HCT116 (cell line): ENCODE results near the gene NDE1. TPM values are rescaled to one million over a fixed set of nuclear protein-coding genes. Genes with fewer than 3 reads are reported as not detected.

Source experiments
- ATAC-seq: fragments of 200-7000 bp; cut with Tn5 transposase; 2 replicates; pipeline ENCODE4 v1.9.1; 2020; ENCODE audit warnings: mild to moderate bottlenecking, moderate library complexity
- BruUV-seq: library from RNA; stranded (reverse); fragments of 400-500 nt; replicated peaks from 2 replicates; lab custom pipeline; 2021; lab: Mats Ljungman, UMichigan
- CTCF ChIA-PET: fragments of 300-600 bp; sonication (Branson Sonifier 250); formaldehyde crosslinking; loops from one replicate; lab custom pipeline; 2021; ENCODE audit warnings: antibody characterized with exemption; lab: Charles Lee
- POLR2A ChIA-PET: fragments of 300-600, 350-600 bp; sonication (Branson Sonifier 250); formaldehyde crosslinking; loops from one replicate; lab custom pipeline; 2021; ENCODE audit warnings: antibody characterized with exemption; lab: Charles Lee
- RAD21 ChIA-PET, 2 experiments: fragments of 300-600 bp; sonication (Branson Sonifier 250); formaldehyde crosslinking; loops; one replicate each; lab custom pipeline; 2023; ENCODE audit warnings: low total read pairs in 2 of 2; ENCODE audit not compliant: uncharacterized antibody in 2 of 2, unreplicated experiment in 2 of 2, low non-redundant PET in 1 of 2; lab: Charles Lee
- DNase-seq: peaks from one replicate; pipeline ENCODE4 v3.0.0-alpha.2; 2010; ENCODE audit warnings: low read depth, low spot score
- H2AFZ ChIP-seq: fragments of 200-600 bp; shearing (Covaris generic), sonication (generic); 2 replicates; pipeline ENCODE4 v1.6.1; 2017; ENCODE audit warnings: low read depth, mixed run types, mixed read lengths, antibody characterized with exemption, low read length; ENCODE audit not compliant: poor library complexity, severe bottlenecking
- H3K27ac ChIP-seq: 2 replicates; pipeline ENCODE4 v1.5.1; 2012; ENCODE audit warnings: low read depth, low read length
- H3K27me3 ChIP-seq: fragments of 200-600 bp; sonication (generic); 2 replicates; pipeline ENCODE4 v1.6.1; 2016; ENCODE audit warnings: mixed run types, low read length, mixed read lengths; ENCODE audit not compliant: insufficient read depth
- H3K36me3 ChIP-seq, 2 experiments: fragments of 200-500 bp in 1 of 2; fragments of 200-600 bp in 1 of 2; sonication (Bioruptor generic) in 1 of 2; sonication (generic) in 1 of 2; 2 replicates each; pipeline versions ENCODE4 v1.5.1 to v1.6.1; 2014 to 2016; ENCODE audit warnings: low read length in 2 of 2, inconsistent platforms in 1 of 2, mixed read lengths in 1 of 2, mixed run types in 1 of 2; ENCODE audit not compliant: insufficient read depth in 2 of 2, control insufficient read depth in 1 of 2
- H3K4me1 ChIP-seq, 2 experiments: fragments of 200-600 bp in 1 of 2; sonication (generic) in 1 of 2; 2 replicates each; pipeline versions ENCODE4 v1.5.1 to v1.6.1; 2012 to 2017; ENCODE audit warnings: low read length in 2 of 2, inconsistent platforms in 1 of 2, mild to moderate bottlenecking in 1 of 2, mixed read lengths in 1 of 2, mixed run types in 1 of 2, moderate library complexity in 1 of 2; ENCODE audit not compliant: insufficient read depth in 2 of 2, control insufficient read depth in 1 of 2
- H3K4me2 ChIP-seq: fragments of 200-600 bp; sonication (generic); 2 replicates; pipeline ENCODE4 v1.6.1; 2017; ENCODE audit warnings: mixed run types, low read length, mixed read lengths
- H3K4me3 ChIP-seq, 2 experiments: fragments of 200-600 bp in 1 of 2; sonication (generic) in 1 of 2; replicated peaks in 1 of 2; 2 replicates each; pipeline ENCODE4 v1.5.1; 2011 to 2016; ENCODE audit warnings: low read length in 2 of 2, control low read depth in 1 of 2, low read depth in 1 of 2, mild to moderate bottlenecking in 1 of 2, mixed read lengths in 1 of 2, mixed run types in 1 of 2
- H3K79me2 ChIP-seq: fragments of 200-600 bp; sonication (generic); 2 replicates; pipeline ENCODE4 v1.6.1; 2017; ENCODE audit warnings: mild to moderate bottlenecking, mixed run types, low read length, moderate library complexity, mixed read lengths; ENCODE audit not compliant: insufficient read depth
- H3K9ac ChIP-seq: fragments of 200-600 bp; sonication (generic); 2 replicates; pipeline ENCODE4 v1.6.1; 2016; ENCODE audit warnings: low read length, mixed read lengths
- H3K9me2 ChIP-seq: fragments of 200-600 bp; sonication (generic), shearing (Covaris generic); 2 replicates; pipeline ENCODE4 v1.6.1; 2017; ENCODE audit warnings: mixed run types, mild to moderate bottlenecking, moderate library complexity; ENCODE audit not compliant: insufficient read depth
- H3K9me3 ChIP-seq, 2 experiments: fragments of 200-500 bp in 1 of 2; fragments of 200-600 bp in 1 of 2; sonication (Bioruptor generic) in 1 of 2; sonication (generic) in 1 of 2; 2 replicates each; pipeline ENCODE4 v1.6.1; 2014 to 2017; ENCODE audit warnings: low read length in 2 of 2, mixed read lengths in 2 of 2, inconsistent platforms in 1 of 2, low read depth in 1 of 2, mild to moderate bottlenecking in 1 of 2, mixed run types in 1 of 2, moderate library complexity in 1 of 2; ENCODE audit not compliant: control insufficient read depth in 1 of 2, insufficient read depth in 1 of 2
- H4K20me1 ChIP-seq: fragments of 200-600 bp; sonication (generic), shearing (Covaris generic); 2 replicates; pipeline ENCODE4 v1.6.1; 2017; ENCODE audit warnings: mixed run types, mild to moderate bottlenecking, moderate library complexity; ENCODE audit not compliant: insufficient read depth
- ATF3 ChIP-seq: IDR thresholded peaks from 2 replicates; pipeline ENCODE4 v1.6.1; 2012
- CEBPB ChIP-seq: IDR thresholded peaks from 2 replicates; pipeline ENCODE4 v1.6.1; 2012; ENCODE audit warnings: low read depth
- ELF1 ChIP-seq: IDR thresholded peaks from 2 replicates; pipeline ENCODE4 v1.6.1; 2012; ENCODE audit warnings: low read depth, borderline replicate concordance
- EZH2phosphoT487 ChIP-seq: fragments of 200-600 bp; IDR thresholded peaks from 2 replicates; pipeline ENCODE4 v1.6.1; 2018; ENCODE audit warnings: antibody characterized with exemption, borderline replicate concordance
- JUND ChIP-seq: IDR thresholded peaks from 2 replicates; pipeline ENCODE4 v1.6.1; 2012
- MAX ChIP-seq: IDR thresholded peaks from 2 replicates; pipeline ENCODE4 v1.6.1; 2012
- POLR2A ChIP-seq: IDR thresholded peaks from 2 replicates; pipeline ENCODE4 v1.7.0; 2011; ENCODE audit warnings: borderline replicate concordance; ENCODE audit not compliant: insufficient read depth, insufficient read length; ENCODE audit errors: extremely low read depth
- POLR2AphosphoS5 ChIP-seq: IDR thresholded peaks from 2 replicates; pipeline ENCODE4 v1.6.1; 2011; ENCODE audit warnings: mild to moderate bottlenecking, low read depth, low read length, moderate library complexity
- REST ChIP-seq: IDR thresholded peaks from 2 replicates; pipeline ENCODE4 v1.6.1; 2012; ENCODE audit warnings: low read depth
- SIN3A ChIP-seq: IDR thresholded peaks from 2 replicates; pipeline ENCODE4 v1.6.1; 2012; ENCODE audit warnings: low read depth
- SRF ChIP-seq: IDR thresholded peaks from 2 replicates; pipeline ENCODE4 v1.6.1; 2012; ENCODE audit warnings: low read depth
- TCF7L2 ChIP-seq: IDR thresholded peaks from 2 replicates; pipeline ENCODE4 v1.7.0; 2011; ENCODE audit warnings: borderline replicate concordance, inconsistent platforms; ENCODE audit not compliant: insufficient read depth, insufficient read length; ENCODE audit errors: extremely low read depth
- ZFX ChIP-seq: fragments of 450-650 bp; IDR thresholded peaks from 2 replicates; pipeline ENCODE4 v1.6.1; 2017
- intact Hi-C: fragments of 100-400 bp; cut with micrococcal nuclease; formaldehyde crosslinking; loops from 2 replicates; pipeline ENCODE4 v1.10.0; 2022
- total RNA-seq: library from RNA; stranded (reverse); gene quantifications from one replicate; pipeline ENCODE4 v1.2.1, GENCODE V29; 2021; ENCODE audit not compliant: unreplicated experiment
- TF ChIP-seq, protein P1 (sequence below), 3 experiments: fragments of 200-600 bp in 1 of 3; sonication (generic) in 1 of 3; IDR thresholded peaks in 2 of 3; conservative IDR thresholded peaks in 1 of 3; 2 replicates each; pipeline ENCODE4 v1.5.1; 2012 to 2017; ENCODE audit warnings: low read depth in 2 of 3, low read length in 2 of 3, antibody characterized with exemption in 1 of 3, borderline replicate concordance in 1 of 3, control low read depth in 1 of 3, mild to moderate bottlenecking in 1 of 3, mixed read lengths in 1 of 3, mixed run types in 1 of 3, moderate library complexity in 1 of 3; ENCODE audit not compliant: insufficient read depth in 1 of 3

The NDE1 gene
- total RNA-seq, 1 experiment from 2014 or later: 103 TPM

DNA sequence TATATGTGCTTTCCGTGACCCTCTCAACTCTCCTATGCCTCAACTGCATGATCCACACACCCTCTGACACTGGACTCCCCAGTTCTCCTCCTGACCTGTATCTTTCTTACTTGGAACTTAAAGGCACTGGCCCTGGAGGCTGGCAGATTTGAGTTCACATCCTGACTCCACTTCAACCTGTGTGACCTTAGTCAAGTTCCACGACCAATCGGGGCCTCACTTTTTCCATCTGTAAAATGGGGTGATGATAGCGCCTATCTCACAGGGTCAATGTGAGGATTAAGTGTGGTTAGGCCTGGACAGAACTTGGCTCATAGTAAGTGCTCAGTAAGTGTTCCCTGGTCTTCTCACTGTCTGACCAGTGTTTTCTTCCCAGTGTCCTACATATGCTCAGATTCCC, 32.1 kb upstream of the NDE1 start:
- Histone ChIP-seq H3K36me3 (peaks cover 20 to 27% of the 10 kb centered on the region in 2 experiments), H3K9me3 (no peaks in the 10 kb centered on the region), H3K4me2 (no peak overlapping the region), H3K9me2 (no peaks in the 10 kb centered on the region), H3K27ac (no peak overlapping the region), H3K4me3 (no peak overlapping the region), H3K9ac (no peak overlapping the region)
- ChIA-PET POLR2A (no interaction called here), CTCF (no interaction called here), RAD21 (no interaction called here)
- no peak for ATAC-seq
- intact Hi-C loops: no loop called here
- TF ChIP-seq TCF7L2 (no peak), ATF3 (no peak), REST (no peak), SRF (no peak), JUND (no peak), EZH2phosphoT487 (no peak), POLR2AphosphoS5 (no peak), ZFX (no peak), ELF1 (no peak), CEBPB (no peak), POLR2A (no peak), MAX (no peak), SIN3A (no peak)
- TF ChIP-seq, protein P1, sequence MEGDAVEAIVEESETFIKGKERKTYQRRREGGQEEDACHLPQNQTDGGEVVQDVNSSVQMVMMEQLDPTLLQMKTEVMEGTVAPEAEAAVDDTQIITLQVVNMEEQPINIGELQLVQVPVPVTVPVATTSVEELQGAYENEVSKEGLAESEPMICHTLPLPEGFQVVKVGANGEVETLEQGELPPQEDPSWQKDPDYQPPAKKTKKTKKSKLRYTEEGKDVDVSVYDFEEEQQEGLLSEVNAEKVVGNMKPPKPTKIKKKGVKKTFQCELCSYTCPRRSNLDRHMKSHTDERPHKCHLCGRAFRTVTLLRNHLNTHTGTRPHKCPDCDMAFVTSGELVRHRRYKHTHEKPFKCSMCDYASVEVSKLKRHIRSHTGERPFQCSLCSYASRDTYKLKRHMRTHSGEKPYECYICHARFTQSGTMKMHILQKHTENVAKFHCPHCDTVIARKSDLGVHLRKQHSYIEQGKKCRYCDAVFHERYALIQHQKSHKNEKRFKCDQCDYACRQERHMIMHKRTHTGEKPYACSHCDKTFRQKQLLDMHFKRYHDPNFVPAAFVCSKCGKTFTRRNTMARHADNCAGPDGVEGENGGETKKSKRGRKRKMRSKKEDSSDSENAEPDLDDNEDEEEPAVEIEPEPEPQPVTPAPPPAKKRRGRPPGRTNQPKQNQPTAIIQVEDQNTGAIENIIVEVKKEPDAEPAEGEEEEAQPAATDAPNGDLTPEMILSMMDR (IDR thresholded peaks at IDR 0.05 in 2 of 3, conservative IDR thresholded peaks at IDR 0.05 in 1 of 3; ENCODE audit: borderline replicate concordance in 1 of 3, insufficient read depth in 1 of 3, low read depth in 2 of 3, low read length in 2 of 3): no peak
- TF ChIP-seq, all 23 proteins: peak for 0
- peaks cover 14 to 33% of the 10 kb centered on the region in 2 experiments for H3K4me1 ChIP-seq
- no peak overlapping the region for H2AFZ ChIP-seq
- no peaks in the 10 kb centered on the region for H3K27me3 ChIP-seq
- no peaks in the 10 kb centered on the region for H3K79me2 ChIP-seq
- no peak for DNase-seq
- no peaks in the 10 kb centered on the region for H4K20me1 ChIP-seq
- no TSS peak for BruUV-seq
